H1 (cell line): ENCODE measurements around the gene NFAT5. TPM values are rescaled to one million over a fixed set of nuclear protein-coding genes. Genes with fewer than 3 reads are reported as not detected.

Experiments used
- CTCF ChIA-PET: fragments of 300-600 bp; sonication (Branson Sonifier 250); formaldehyde crosslinking; loops from one replicate; lab custom pipeline; 2021; ENCODE audit not compliant: partially characterized antibody; lab: Charles Lee
- POLR2A ChIA-PET: fragments of 300-600 bp; sonication (Branson Sonifier 250); formaldehyde crosslinking; loops from one replicate; lab custom pipeline; 2021; ENCODE audit warnings: inconsistent platforms; ENCODE audit not compliant: partially characterized antibody; lab: Charles Lee
- DNase-seq, 2 experiments: peaks; one replicate each; pipeline versions ENCODE4 v3.0.0 to v3.0.0-alpha.2; 2010 to 2022; ENCODE audit warnings: low spot score in 2 of 2, low read depth in 1 of 2, mixed read lengths in 1 of 2
- FAIRE-seq: peaks from 2 replicates; lab custom pipeline; 2011; peaks lifted over from hg19 to GRCh38; lab: Jason Lieb, UNC
- H2AFZ ChIP-seq: 2 replicates; pipeline ENCODE4 v1.8.1; 2012; ENCODE audit warnings: low read length, inconsistent platforms
- H2AK5ac ChIP-seq: 2 replicates; pipeline ENCODE4 v1.6.1; 2013; ENCODE audit warnings: low read depth, low read length
- H2BK120ac ChIP-seq: replicated peaks from 2 replicates; pipeline ENCODE3; 2013; ENCODE audit warnings: low read depth, low read length, inconsistent platforms
- H2BK12ac ChIP-seq: 2 replicates; pipeline ENCODE4 v1.6.1; 2013; ENCODE audit warnings: low read depth, low read length
- H2BK15ac ChIP-seq: 2 replicates; pipeline ENCODE4 v1.6.1; 2013; ENCODE audit warnings: low read length
- H2BK20ac ChIP-seq: 2 replicates; pipeline ENCODE4 v1.6.1; 2013; ENCODE audit warnings: low read length
- H2BK5ac ChIP-seq: 2 replicates; pipeline ENCODE4 v1.6.1; 2013; ENCODE audit warnings: low read depth, low read length
- H3K14ac ChIP-seq: 2 replicates; pipeline ENCODE4 v1.6.1; 2013; ENCODE audit warnings: inconsistent platforms; ENCODE audit not compliant: insufficient read length
- H3K18ac ChIP-seq: 2 replicates; pipeline ENCODE4 v1.6.1; 2013; ENCODE audit warnings: low read length; ENCODE audit errors: extremely low read depth
- H3K23ac ChIP-seq: 2 replicates; pipeline ENCODE4 v1.6.1; 2013; ENCODE audit warnings: inconsistent platforms; ENCODE audit not compliant: insufficient read length
- H3K23me2 ChIP-seq: 2 replicates; pipeline ENCODE4 v1.6.1; 2013; ENCODE audit warnings: low read depth, low read length
- H3K27ac ChIP-seq: 2 replicates; pipeline ENCODE4 v1.6.1; 2011; ENCODE audit warnings: low read depth, low read length, inconsistent platforms
- H3K27me3 ChIP-seq, 4 experiments: replicated peaks in 1 of 4; 1 replicate in 1 of 4; 2 replicates in 3 of 4; pipeline versions ENCODE4 v1.6.1 to v1.8.1; 2011 to 2013; ENCODE audit warnings: low read length in 3 of 4, mild to moderate bottlenecking in 3 of 4, inconsistent platforms in 2 of 4, mixed read lengths in 2 of 4, moderate library complexity in 1 of 4; ENCODE audit not compliant: control insufficient read depth in 3 of 4, insufficient read depth in 3 of 4; ENCODE audit errors: extremely low read depth in 1 of 4
- H3K36me3 ChIP-seq, 4 experiments: 2 replicates each; pipeline versions ENCODE4 v1.6.1 to v1.8.1; 2011 to 2013; ENCODE audit warnings: mild to moderate bottlenecking in 4 of 4, low read length in 3 of 4, moderate library complexity in 2 of 4, control low read depth in 1 of 4, inconsistent platforms in 1 of 4; ENCODE audit not compliant: insufficient read depth in 4 of 4, control insufficient read depth in 2 of 4
- H3K4ac ChIP-seq: replicated peaks from 2 replicates; pipeline ENCODE3; 2013; ENCODE audit warnings: low read length, low read depth, mixed read lengths, inconsistent platforms; ENCODE audit not compliant: insufficient read length
- H3K4me1 ChIP-seq, 4 experiments: replicated peaks in 1 of 4; 1 replicate in 1 of 4; 2 replicates in 3 of 4; pipeline versions ENCODE4 v1.6.1 to v1.8.1; 2011 to 2013; ENCODE audit warnings: low read length in 3 of 4, inconsistent platforms in 2 of 4, mixed read lengths in 1 of 4; ENCODE audit not compliant: insufficient read depth in 4 of 4, control insufficient read depth in 3 of 4
- H3K4me2 ChIP-seq, 2 experiments: 2 replicates each; pipeline versions ENCODE4 v1.6.1 to v1.8.1; 2011 to 2013; ENCODE audit warnings: low read depth in 2 of 2, low read length in 2 of 2, control low read depth in 1 of 2, inconsistent platforms in 1 of 2, mild to moderate bottlenecking in 1 of 2; ENCODE audit not compliant: insufficient read depth in 1 of 2
- H3K4me3 ChIP-seq, 4 experiments: fragments of 200-600, 300-600 bp in 1 of 4; sonication (generic), shearing (Covaris generic), sonication (Bioruptor Twin) in 1 of 4; 2 replicates each; pipeline versions ENCODE4 v1.5.1 to v1.8.1; 2011 to 2016; ENCODE audit warnings: low read length in 4 of 4, low read depth in 3 of 4, control low read depth in 2 of 4, inconsistent platforms in 2 of 4, mild to moderate bottlenecking in 2 of 4, mixed read lengths in 1 of 4, moderate library complexity in 1 of 4; ENCODE audit not compliant: insufficient read depth in 2 of 4; ENCODE audit errors: extremely low read depth in 1 of 4
- H3K56ac ChIP-seq: replicated peaks from 2 replicates; pipeline ENCODE3; 2013; ENCODE audit warnings: low read depth, mild to moderate bottlenecking, mixed read lengths, low read length, inconsistent platforms; ENCODE audit not compliant: insufficient read length
- H3K79me1 ChIP-seq: 2 replicates; pipeline ENCODE4 v1.6.1; 2013; ENCODE audit warnings: low read depth, low read length, control low read depth
- H3K79me2 ChIP-seq, 2 experiments: 2 replicates each; pipeline versions ENCODE4 v1.6.1 to v1.8.1; 2012 to 2013; ENCODE audit warnings: low read length in 2 of 2, mild to moderate bottlenecking in 2 of 2, inconsistent platforms in 1 of 2; ENCODE audit not compliant: insufficient read depth in 2 of 2, control insufficient read depth in 1 of 2
- H3K9ac ChIP-seq, 4 experiments: replicated peaks in 1 of 4; 1 replicate in 1 of 4; 2 replicates in 3 of 4; pipeline versions ENCODE4 v1.6.1 to v1.8.1; 2011 to 2013; ENCODE audit warnings: low read depth in 3 of 4, low read length in 3 of 4, control low read depth in 2 of 4, mild to moderate bottlenecking in 2 of 4, moderate library complexity in 2 of 4, inconsistent platforms in 1 of 4; ENCODE audit errors: extremely low read depth in 1 of 4
- H3K9me3 ChIP-seq, 2 experiments: 2 replicates each; pipeline versions ENCODE4 v1.6.1 to v1.8.1; 2012 to 2013; ENCODE audit warnings: mild to moderate bottlenecking in 2 of 2, moderate library complexity in 2 of 2, control low read depth in 1 of 2, inconsistent platforms in 1 of 2, low read depth in 1 of 2, low read length in 1 of 2, mixed read lengths in 1 of 2; ENCODE audit not compliant: insufficient read depth in 2 of 2
- H4K20me1 ChIP-seq, 2 experiments: replicated peaks in 1 of 2; 2 replicates each; pipeline versions ENCODE3 to v1.8.1; 2011 to 2013; ENCODE audit warnings: inconsistent platforms in 2 of 2, low read length in 2 of 2, mild to moderate bottlenecking in 1 of 2; ENCODE audit not compliant: insufficient read depth in 2 of 2, control insufficient read depth in 1 of 2
- H4K5ac ChIP-seq: 2 replicates; pipeline ENCODE4 v1.6.1; 2013; ENCODE audit warnings: low read length, low read depth, mixed read lengths, inconsistent platforms; ENCODE audit not compliant: insufficient read length
- H4K8ac ChIP-seq: 2 replicates; pipeline ENCODE4 v1.8.0; 2013; ENCODE audit warnings: mild to moderate bottlenecking, moderate library complexity, low read length, inconsistent platforms; ENCODE audit not compliant: insufficient read depth; ENCODE audit errors: extremely low read depth
- H4K91ac ChIP-seq: replicated peaks from 2 replicates; pipeline ENCODE3; 2013; ENCODE audit warnings: low read length, mixed read lengths, inconsistent platforms; ENCODE audit not compliant: insufficient read length
- TEAD4 ChIP-seq: IDR thresholded peaks from 2 replicates; pipeline ENCODE4 v1.6.1; 2012; ENCODE audit warnings: low read depth, low read length, inconsistent platforms, mixed read lengths
- WGBS, 2 experiments: shearing (Covaris generic) in 1 of 2; methylation state at CpG; one replicate each; pipeline versions ENCODE4 v1.1.6 to v1.1.7; 2013 to 2015; ENCODE audit warnings: low lambda C conversion rate in 2 of 2, mixed read lengths in 2 of 2, inconsistent platforms in 1 of 2, low coverage in 1 of 2, missing lambda C conversion rate in 1 of 2; ENCODE audit not compliant: insufficient replicate concordance in 2 of 2, insufficient coverage in 1 of 2, insufficient read length in 1 of 2; ENCODE audit errors: extremely low coverage in 1 of 2, missing lambda C conversion rate in 1 of 2; 5-methylcytosine and 5-hydroxymethylcytosine counted together
- polyA plus RNA-seq, 7 experiments: library from polyadenylated mRNA; depleted of rRNA in 3 of 7; stranded (reverse) in 5 of 7; unstranded in 2 of 7; fragments of >200 nt in 5 of 7; fragments of 200-250 nt in 2 of 7; gene quantifications; 1 replicate in 5 of 7; 2 replicates in 1 of 7; 4 replicates in 1 of 7; pipeline versions ENCODE4 v1.2.1 to v1.2.3, GENCODE V29; 2011 to 2013; ENCODE audit warnings: missing spikeins in 2 of 7, mixed read lengths in 2 of 7
- total RNA-seq: library from RNA; stranded (reverse); fragmentation: NEBNext Ultra II Directional; extraction: Animal tissue kit (Norgen Biotek cat#: 25700); gene quantifications from 2 replicates; pipeline ENCODE4 v1.2.1, GENCODE V29; 2021

Gene NFAT5
- total and polyA plus RNA-seq, 2 of the 8 experiments (the other 6 are each of a cell fraction or from before 2014, with no cell fraction given) = 8.9 to 29.0 TPM

DNA sequence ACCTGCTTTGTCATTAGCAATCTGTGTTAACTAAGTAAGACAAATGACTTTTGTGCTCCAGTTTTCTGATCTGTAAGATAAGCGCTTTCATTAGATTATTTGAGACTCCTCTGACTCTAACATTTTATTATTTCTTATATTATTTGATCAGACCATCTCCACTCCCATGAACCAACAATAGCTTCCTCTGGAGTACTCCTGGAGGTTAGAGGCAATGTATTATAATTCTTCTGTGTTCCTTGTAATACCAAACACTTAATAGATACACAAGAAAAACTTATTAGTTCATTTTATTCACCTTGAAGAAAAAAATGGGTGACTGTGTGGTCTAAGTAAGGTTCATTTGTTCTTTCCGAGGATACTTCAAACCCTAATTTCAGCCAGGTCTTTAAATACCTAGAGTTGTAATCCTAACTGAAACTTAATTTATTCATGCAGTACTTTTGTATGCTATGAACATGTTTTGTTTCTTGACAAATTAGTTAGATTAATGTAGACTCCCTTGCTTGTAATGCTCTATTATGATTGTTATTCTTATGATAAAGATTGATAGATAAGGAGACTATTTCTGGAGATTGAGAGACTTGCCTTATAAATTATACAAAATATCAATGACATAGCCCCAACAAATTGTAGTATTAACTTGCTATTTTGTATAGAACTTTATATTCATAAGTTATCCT is 106.7 kb downstream of the NFAT5 start:
- ChIA-PET CTCF (no interaction called here), POLR2A (no interaction called here)
- no peak for TF ChIP-seq TEAD4
- Histone ChIP-seq H3K27me3 (no peaks in the 10 kb centered on the region), H2BK5ac (no peak overlapping the region), H3K9me3 (no peaks in the 10 kb centered on the region), H3K36me3 (peaks cover 0 to 22% (median 10%) of the 10 kb centered on the region in 4 experiments; a peak in 4 of 8 replicates), H3K23me2 (no peaks in the 10 kb centered on the region), H3K4me2 (no peak overlapping the region), H4K8ac (no peak overlapping the region), H3K9ac (no peak overlapping the region), H2AK5ac (no peak overlapping the region), H4K20me1 (no peaks in the 10 kb centered on the region), H3K14ac (no peak overlapping the region), H3K4me3 (no peak overlapping the region), H4K5ac (no peak overlapping the region), H3K27ac (no peak overlapping the region), H2BK120ac (no peak overlapping the region), H2BK20ac (no peak overlapping the region), H4K91ac (no peak overlapping the region), H3K79me2 (no peaks in the 10 kb centered on the region), H3K56ac (no peak overlapping the region), H2AFZ (no peak overlapping the region), H2BK12ac (no peak overlapping the region), H3K23ac (no peak overlapping the region), H3K4ac (no peak overlapping the region), H3K79me1 (no peaks in the 10 kb centered on the region), H3K4me1 (no peaks in the 10 kb centered on the region), H2BK15ac (no peak overlapping the region), H3K18ac (no peak overlapping the region)
- WGBS, 2 experiments = 89% methylated on average over 2 of the region's 2 CpGs; no CpG with 5 or more reads in 1 of the 2 experiments
- no peak for FAIRE-seq
- no peak for DNase-seq
